ENCODE data around the gene SCN4A. TPM values are rescaled to one million over a fixed set of nuclear protein-coding genes. Genes with fewer than 3 reads are reported as not detected.
A peak's percentile ranks its signal among the peaks of the same experiment; 100 is the strongest.

Gene SCN4A
- total RNA-seq, 1 experiment from 2014 or later, result 1.4 TPM

DNA sequence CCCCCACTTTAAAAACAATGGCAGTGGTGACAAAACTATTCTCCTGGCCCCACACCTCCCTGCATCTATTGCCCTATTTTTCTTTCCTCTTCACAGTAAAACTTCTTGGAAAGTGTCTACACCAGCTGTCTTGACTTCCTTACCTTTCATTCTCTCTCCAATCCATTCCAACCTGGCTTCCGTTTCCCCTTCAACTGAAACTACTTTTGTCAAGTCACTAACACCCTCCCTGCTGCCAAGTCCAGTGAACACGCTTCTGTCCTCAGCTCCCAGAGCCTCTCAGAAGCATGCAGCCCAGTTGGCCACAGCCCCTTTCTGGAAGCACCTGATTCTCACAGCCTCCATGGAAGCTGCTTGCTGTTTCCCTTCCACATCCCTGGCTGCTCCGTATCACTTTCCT, 4.0 kb upstream of the SCN4A start:
- no TSS peak for BruUV-seq (replicated peaks)
- H3K9me2 ChIP-seq (ENCODE audit: insufficient read depth), result no peaks in the 10 kb centered on the region
- ChIA-PET POLR2A (ENCODE audit: unreplicated experiment) (no interaction called here), CTCF (no interaction called here)
- H3K36me3 ChIP-seq (ENCODE audit: low read depth), result no peaks in the 10 kb centered on the region
- no peaks in the 10 kb centered on the region for H3K9me3 ChIP-seq (ENCODE audit: insufficient read depth, low read depth)
- H3K79me2 ChIP-seq (ENCODE audit: low read depth), result no peaks in the 10 kb centered on the region
- no peak overlapping the region for H2AFZ ChIP-seq
- H3K4me2 ChIP-seq, result no peak overlapping the region
- no peak overlapping the region for H3K4me3 ChIP-seq
- peaks cover 25% of the 10 kb centered on the region for H3K4me1 ChIP-seq (replicated peaks; ENCODE audit: insufficient read depth)
- H3F3A ChIP-seq (ENCODE audit: insufficient read depth, low read depth), result peaks cover 22% of the 10 kb centered on the region
- no peaks in the 10 kb centered on the region for H3K27me3 ChIP-seq (ENCODE audit: insufficient read depth, low read depth)
- H3K27ac ChIP-seq, result no peak overlapping the region
- TF ChIP-seq, protein P1, sequence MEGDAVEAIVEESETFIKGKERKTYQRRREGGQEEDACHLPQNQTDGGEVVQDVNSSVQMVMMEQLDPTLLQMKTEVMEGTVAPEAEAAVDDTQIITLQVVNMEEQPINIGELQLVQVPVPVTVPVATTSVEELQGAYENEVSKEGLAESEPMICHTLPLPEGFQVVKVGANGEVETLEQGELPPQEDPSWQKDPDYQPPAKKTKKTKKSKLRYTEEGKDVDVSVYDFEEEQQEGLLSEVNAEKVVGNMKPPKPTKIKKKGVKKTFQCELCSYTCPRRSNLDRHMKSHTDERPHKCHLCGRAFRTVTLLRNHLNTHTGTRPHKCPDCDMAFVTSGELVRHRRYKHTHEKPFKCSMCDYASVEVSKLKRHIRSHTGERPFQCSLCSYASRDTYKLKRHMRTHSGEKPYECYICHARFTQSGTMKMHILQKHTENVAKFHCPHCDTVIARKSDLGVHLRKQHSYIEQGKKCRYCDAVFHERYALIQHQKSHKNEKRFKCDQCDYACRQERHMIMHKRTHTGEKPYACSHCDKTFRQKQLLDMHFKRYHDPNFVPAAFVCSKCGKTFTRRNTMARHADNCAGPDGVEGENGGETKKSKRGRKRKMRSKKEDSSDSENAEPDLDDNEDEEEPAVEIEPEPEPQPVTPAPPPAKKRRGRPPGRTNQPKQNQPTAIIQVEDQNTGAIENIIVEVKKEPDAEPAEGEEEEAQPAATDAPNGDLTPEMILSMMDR (conservative IDR thresholded peaks at IDR 0.05), result no peak
- TF ChIP-seq EZH2 (IDR thresholded peaks at IDR 0.05; ENCODE audit: low read depth), result no peak
- intact Hi-C loops (cut with micrococcal nuclease; ENCODE audit: unreplicated experiment), result no loop called here
- H4K20me1 ChIP-seq (ENCODE audit: insufficient read depth), result no peaks in the 10 kb centered on the region
- DNase-seq, result no peak

DNA sequence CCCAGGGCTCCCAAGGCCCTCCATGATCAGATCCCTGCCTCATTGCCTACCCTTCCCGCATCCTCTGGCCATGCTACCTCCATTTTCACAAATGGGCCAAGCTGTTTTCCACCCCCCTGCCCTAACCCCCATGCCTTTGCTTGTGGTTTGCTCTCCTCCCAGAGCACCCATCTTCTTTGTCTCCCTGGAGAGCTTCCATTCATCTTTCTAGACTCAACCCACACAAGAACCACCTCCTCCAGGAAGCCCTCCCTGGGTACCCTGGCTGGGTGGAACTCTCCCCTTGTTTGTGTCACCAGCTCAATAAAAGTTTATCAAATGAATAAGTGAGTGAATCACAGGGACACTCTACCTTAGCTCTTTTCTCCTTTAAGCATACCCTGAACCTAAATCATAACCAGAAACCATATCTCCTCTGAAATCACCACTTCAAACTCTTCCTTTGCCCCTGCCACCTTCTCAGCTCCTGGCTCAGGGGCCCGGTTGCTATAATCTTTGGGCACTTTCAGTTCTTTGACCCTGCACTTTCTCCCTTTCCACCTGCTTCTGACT, 2.9 kb upstream of the SCN4A start:
- Histone ChIP-seq H3K4me2 (no peak overlapping the region), H3K9me2 (ENCODE audit: insufficient read depth) (no peaks in the 10 kb centered on the region), H3K36me3 (ENCODE audit: low read depth) (no peaks in the 10 kb centered on the region), H3K27ac (no peak overlapping the region), H3K4me3 (no peak overlapping the region), H3K9me3 (ENCODE audit: insufficient read depth, low read depth) (no peaks in the 10 kb centered on the region), H2AFZ (no peak overlapping the region), H3F3A (ENCODE audit: insufficient read depth, low read depth) (peaks cover 22% of the 10 kb centered on the region), H3K4me1 (replicated peaks; ENCODE audit: insufficient read depth) (peaks cover 25% of the 10 kb centered on the region), H3K27me3 (ENCODE audit: insufficient read depth, low read depth) (no peaks in the 10 kb centered on the region), H4K20me1 (ENCODE audit: insufficient read depth) (no peaks in the 10 kb centered on the region), H3K79me2 (ENCODE audit: low read depth) (no peaks in the 10 kb centered on the region)
- POLR2A ChIA-PET (ENCODE audit: unreplicated experiment), result no interaction called here
- no TSS peak for BruUV-seq (replicated peaks)
- intact Hi-C loops (cut with micrococcal nuclease; ENCODE audit: unreplicated experiment), result no loop called here
- TF ChIP-seq, protein P1 (conservative IDR thresholded peaks at IDR 0.05), result no peak
- no peak for TF ChIP-seq EZH2 (IDR thresholded peaks at IDR 0.05; ENCODE audit: low read depth)
- DNase-seq, result no peak
- CTCF ChIA-PET, result interaction anchor here (0.7 kb wide), 2 partner anchors 8 to 108 kb away, joined by 4 read pairs; no protein-coding TSS in a partner anchor

DNA sequence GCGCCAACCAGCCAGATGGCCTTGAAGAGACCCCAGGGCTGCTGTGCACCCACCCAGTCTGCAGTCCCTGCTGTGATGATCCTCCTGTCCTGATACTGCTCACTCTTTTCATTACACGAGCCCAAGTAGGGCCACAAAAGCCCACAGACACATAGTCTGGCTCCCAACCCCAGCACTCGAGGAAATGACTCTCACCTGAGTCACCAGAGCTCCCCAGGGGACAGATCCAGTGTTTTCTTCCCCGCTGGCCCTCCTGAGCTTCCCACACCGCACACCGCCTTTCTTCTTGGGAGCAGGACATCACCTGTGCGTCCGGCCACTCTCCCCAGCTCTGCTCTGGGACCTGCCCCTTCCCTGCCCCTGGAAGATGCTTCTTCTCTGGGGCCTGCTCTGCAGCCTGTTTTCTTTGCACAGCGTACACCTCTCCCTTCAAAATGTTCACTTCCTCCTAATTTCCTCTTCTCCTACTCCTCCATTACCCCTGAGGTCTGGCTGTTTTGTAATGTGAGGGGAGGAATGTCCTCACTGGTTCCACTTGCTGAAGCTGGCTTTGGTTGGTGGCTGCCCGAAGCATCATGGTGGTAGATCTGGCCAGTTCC, 2.0 kb upstream of the SCN4A start:
- no peaks in the 10 kb centered on the region for H3K79me2 ChIP-seq (ENCODE audit: low read depth)
- TF ChIP-seq EZH2 (IDR thresholded peaks at IDR 0.05; ENCODE audit: low read depth), result no peak
- peak overlapping the region; percentile 82 for H3K4me2 ChIP-seq
- no peaks in the 10 kb centered on the region for H3K9me2 ChIP-seq (ENCODE audit: insufficient read depth)
- no peaks in the 10 kb centered on the region for H3K27me3 ChIP-seq (ENCODE audit: insufficient read depth, low read depth)
- peak; percentile 54 to 61 for DNase-seq
- no peaks in the 10 kb centered on the region for H3K36me3 ChIP-seq (ENCODE audit: low read depth)
- H4K20me1 ChIP-seq (ENCODE audit: insufficient read depth), result no peaks in the 10 kb centered on the region
- H3F3A ChIP-seq (ENCODE audit: insufficient read depth, low read depth), result peaks cover 22% of the 10 kb centered on the region
- ChIA-PET CTCF (interaction anchor here (0.7 to 1.0 kb wide), 4 partner anchors 11 to 109 kb away, joined by 3 to 4 read pairs (median 4); no protein-coding TSS in a partner anchor), POLR2A (ENCODE audit: unreplicated experiment) (no interaction called here)
- intact Hi-C loops (cut with micrococcal nuclease; ENCODE audit: unreplicated experiment), result no loop called here
- peaks cover 25% of the 10 kb centered on the region for H3K4me1 ChIP-seq (replicated peaks; ENCODE audit: insufficient read depth)
- BruUV-seq (replicated peaks), result no TSS peak
- peak overlapping the region; percentile 43; the same call in 1 of the 2 replicates for H3K4me3 ChIP-seq
- H3K27ac ChIP-seq, result peak overlapping the region; percentile 67
- no peaks in the 10 kb centered on the region for H3K9me3 ChIP-seq (ENCODE audit: insufficient read depth, low read depth)
- peak overlapping the region; percentile 58; the same call in 1 of the 2 replicates for H2AFZ ChIP-seq

Measured in PC-9 (cell line).